Measurements from ENCODE around the gene ZFAND6.

ZFAND6 gene

DNA sequence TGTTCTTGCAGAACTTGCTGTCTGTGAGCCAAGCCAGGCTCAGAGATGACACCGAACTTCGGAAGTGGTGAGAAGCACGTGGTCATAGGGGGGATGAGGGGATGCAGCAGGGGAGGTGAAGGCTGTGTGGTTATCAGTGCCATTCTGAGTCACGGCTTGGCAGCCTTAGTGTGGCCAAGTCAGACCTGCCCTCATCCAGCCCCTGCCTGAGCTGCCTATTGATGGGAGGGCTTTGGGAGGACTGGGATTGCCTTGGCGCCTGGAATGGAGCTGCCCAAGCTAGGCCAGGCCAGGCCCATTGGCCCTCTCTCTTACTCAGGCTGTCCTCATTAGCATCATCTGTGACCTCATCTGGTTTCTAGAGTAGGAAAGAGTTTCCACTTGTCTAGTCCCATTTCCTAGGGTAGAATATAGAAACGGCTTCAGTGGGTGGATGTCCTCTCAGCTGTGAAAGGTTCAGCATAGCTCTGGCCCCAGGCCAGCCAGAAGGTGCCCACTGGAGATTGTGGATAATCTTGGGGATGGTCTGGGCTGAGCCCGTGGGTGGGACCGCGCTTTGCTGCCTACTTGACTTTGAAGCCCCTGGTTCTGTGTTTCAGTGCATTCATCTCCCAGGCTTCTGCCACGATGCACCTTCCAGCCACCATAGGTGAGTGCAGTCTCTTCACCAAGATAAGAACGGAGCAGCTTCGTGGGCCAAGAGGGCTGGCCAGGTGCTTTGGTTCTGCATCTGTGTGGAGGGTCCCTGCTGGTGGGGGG, 100.5 kb downstream of the ZFAND6 start:
- Histone ChIP-seq H3K4me3 (ENCODE audit: insufficient read depth, low read depth, low read length, poor library complexity, severe bottlenecking) (no peak overlapping the region), H3K27me3 (replicated peaks; ENCODE audit: control insufficient read depth, insufficient read depth, low read length, poor library complexity, severe bottlenecking) (no peaks in the 10 kb centered on the region), H3K4me1 (ENCODE audit: control insufficient read depth, insufficient read depth, low read length, poor library complexity, severe bottlenecking) (peaks cover 8% of the 10 kb centered on the region), H3K9me3 (ENCODE audit: control insufficient read depth, low read length) (no peaks in the 10 kb centered on the region), H3K36me3 (ENCODE audit: control insufficient read depth, insufficient read depth, low read length) (no peaks in the 10 kb centered on the region), H3K27ac (ENCODE audit: insufficient read depth, low read length, poor library complexity, severe bottlenecking) (no peak overlapping the region)
- no peak for DNase-seq

DNA sequence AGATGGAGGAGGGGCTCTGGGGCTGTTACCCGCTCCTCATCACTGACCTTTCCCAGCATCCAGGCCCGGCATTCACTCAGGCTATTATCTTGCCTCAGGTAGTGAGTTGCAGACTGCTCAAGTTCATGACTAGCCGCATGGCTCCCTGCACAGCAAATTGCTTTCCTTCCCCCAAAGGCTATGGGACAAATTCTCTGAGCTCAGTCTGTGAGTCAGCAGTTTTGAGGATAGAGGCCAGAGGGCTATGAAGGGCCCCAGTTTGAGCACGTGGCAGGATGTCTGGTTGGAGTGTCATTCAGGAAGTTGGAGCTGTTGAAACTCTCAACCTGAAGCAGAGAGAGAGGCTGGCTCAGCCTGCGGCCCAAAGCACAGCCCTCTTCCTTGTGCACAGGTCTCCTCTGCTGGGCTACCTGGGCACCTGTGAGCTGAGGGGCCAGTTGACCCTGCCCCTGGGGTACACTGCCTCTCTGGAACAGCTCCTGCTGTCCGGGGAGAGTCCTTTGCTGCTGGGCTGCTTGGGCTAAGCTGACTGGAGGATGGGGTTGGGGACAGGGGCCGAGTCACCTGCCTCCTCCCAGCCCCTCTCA, 101.2 kb downstream of the ZFAND6 start:
- Histone ChIP-seq H3K27me3 (replicated peaks; ENCODE audit: control insufficient read depth, insufficient read depth, low read length, poor library complexity, severe bottlenecking) (no peaks in the 10 kb centered on the region), H3K27ac (ENCODE audit: insufficient read depth, low read length, poor library complexity, severe bottlenecking) (no peak overlapping the region), H3K4me1 (ENCODE audit: control insufficient read depth, insufficient read depth, low read length, poor library complexity, severe bottlenecking) (peaks cover 8% of the 10 kb centered on the region), H3K36me3 (ENCODE audit: control insufficient read depth, insufficient read depth, low read length) (no peaks in the 10 kb centered on the region), H3K9me3 (ENCODE audit: control insufficient read depth, low read length) (no peaks in the 10 kb centered on the region), H3K4me3 (ENCODE audit: insufficient read depth, low read depth, low read length, poor library complexity, severe bottlenecking) (no peak overlapping the region)
- no peak for DNase-seq

DNA sequence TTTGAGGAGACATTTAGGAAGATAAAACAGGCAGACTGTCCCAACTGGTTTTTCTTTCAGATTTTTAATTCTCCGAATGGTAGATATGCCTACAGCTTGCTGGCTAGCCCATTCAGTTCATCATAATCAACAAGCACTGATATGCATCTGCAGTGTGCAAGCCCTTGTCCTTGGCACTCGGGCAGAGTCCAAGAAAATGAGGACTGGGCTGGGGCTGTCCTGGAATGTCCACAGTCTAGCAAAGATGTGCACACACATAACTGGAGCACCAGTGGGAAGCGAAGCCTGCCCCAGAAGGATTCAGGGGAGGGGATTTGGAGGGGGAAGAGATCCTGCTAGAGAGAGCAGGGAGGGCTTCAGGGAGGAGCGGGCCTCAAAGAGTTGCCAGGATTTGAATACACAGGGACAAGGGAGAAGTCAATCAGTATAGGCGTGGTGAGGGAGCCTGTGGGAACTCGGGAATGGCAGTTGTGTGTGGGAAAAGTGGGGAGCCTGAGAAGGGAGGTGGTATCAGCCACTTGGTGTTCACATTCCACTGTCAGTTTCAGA, 102.1 kb downstream of the ZFAND6 start:
- no peak for DNase-seq
- Histone ChIP-seq H3K27me3 (replicated peaks; ENCODE audit: control insufficient read depth, insufficient read depth, low read length, poor library complexity, severe bottlenecking) (no peaks in the 10 kb centered on the region), H3K27ac (ENCODE audit: insufficient read depth, low read length, poor library complexity, severe bottlenecking) (no peak overlapping the region)

DNA sequence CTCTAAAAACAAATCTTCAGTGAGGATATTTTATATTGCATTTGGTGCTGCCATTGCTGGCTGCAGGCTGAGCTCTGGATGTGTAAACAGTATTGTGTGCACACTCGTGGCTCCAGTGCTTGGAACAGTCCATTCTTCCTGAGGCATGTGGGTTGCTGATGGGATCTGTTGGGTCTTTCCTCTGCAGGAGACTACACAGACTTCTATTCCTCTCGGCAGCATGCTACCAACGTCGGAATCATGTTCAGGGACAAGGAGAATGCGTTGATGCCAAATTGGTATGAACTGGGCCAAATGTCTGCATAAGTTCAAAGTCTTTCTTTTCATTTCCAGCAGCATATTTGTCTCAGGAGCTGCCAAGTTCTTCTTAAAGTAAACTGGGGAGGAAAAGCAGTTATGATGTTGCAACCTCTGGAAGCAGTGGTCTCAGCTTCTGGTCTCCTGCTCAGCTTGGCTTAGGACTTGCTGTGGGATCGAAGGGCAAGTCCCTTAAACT, 102.6 kb downstream of the ZFAND6 start:
- Histone ChIP-seq H3K27me3 (replicated peaks; ENCODE audit: control insufficient read depth, insufficient read depth, low read length, poor library complexity, severe bottlenecking) (no peaks in the 10 kb centered on the region), H3K4me1 (ENCODE audit: control insufficient read depth, insufficient read depth, low read length, poor library complexity, severe bottlenecking) (peaks cover 8% of the 10 kb centered on the region), H3K36me3 (ENCODE audit: control insufficient read depth, insufficient read depth, low read length) (no peaks in the 10 kb centered on the region), H3K4me3 (ENCODE audit: insufficient read depth, low read depth, low read length, poor library complexity, severe bottlenecking) (no peak overlapping the region), H3K27ac (ENCODE audit: insufficient read depth, low read length, poor library complexity, severe bottlenecking) (no peak overlapping the region), H3K9me3 (ENCODE audit: control insufficient read depth, low read length) (no peaks in the 10 kb centered on the region)
- no peak for DNase-seq

More for the DNA sequence above, 102.1 kb downstream of the ZFAND6 start:
- H3K36me3 ChIP-seq (ENCODE audit: control insufficient read depth, insufficient read depth, low read length) = no peaks in the 10 kb centered on the region
- peaks cover 8% of the 10 kb centered on the region for H3K4me1 ChIP-seq (ENCODE audit: control insufficient read depth, insufficient read depth, low read length, poor library complexity, severe bottlenecking)
- H3K9me3 ChIP-seq (ENCODE audit: control insufficient read depth, low read length) = no peaks in the 10 kb centered on the region
- H3K4me3 ChIP-seq (ENCODE audit: insufficient read depth, low read depth, low read length, poor library complexity, severe bottlenecking) = no peak overlapping the region

DNA sequence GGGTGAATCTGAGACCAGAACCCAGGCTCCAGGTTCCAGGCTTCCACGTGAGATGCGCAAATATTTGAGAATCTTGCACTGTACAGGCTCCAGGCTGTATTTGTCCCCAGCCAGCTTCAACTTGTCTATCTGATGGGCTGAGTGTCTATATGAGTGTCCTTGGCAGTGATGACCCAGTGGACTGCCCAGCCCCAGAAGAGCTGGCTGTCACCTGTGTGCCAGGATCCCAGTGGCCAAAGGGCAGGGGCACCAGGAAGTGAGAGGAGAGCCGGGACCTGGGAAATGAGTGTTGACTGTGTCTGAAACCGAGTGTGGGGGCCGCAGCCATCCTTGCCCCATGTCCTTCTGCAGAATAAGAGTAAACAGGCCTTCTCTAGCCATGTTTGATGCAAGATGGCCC, 103.7 kb downstream of the ZFAND6 start:
- peaks cover 8% of the 10 kb centered on the region for H3K4me1 ChIP-seq (ENCODE audit: control insufficient read depth, insufficient read depth, low read length, poor library complexity, severe bottlenecking)
- H3K27ac ChIP-seq (ENCODE audit: insufficient read depth, low read length, poor library complexity, severe bottlenecking) = no peak overlapping the region
- H3K36me3 ChIP-seq (ENCODE audit: control insufficient read depth, insufficient read depth, low read length) = no peaks in the 10 kb centered on the region
- no peak for DNase-seq
- no peaks in the 10 kb centered on the region for H3K27me3 ChIP-seq (replicated peaks; ENCODE audit: control insufficient read depth, insufficient read depth, low read length, poor library complexity, severe bottlenecking)
- H3K4me3 ChIP-seq (ENCODE audit: insufficient read depth, low read depth, low read length, poor library complexity, severe bottlenecking) = no peak overlapping the region
- H3K9me3 ChIP-seq (ENCODE audit: control insufficient read depth, low read length) = no peaks in the 10 kb centered on the region

DNA sequence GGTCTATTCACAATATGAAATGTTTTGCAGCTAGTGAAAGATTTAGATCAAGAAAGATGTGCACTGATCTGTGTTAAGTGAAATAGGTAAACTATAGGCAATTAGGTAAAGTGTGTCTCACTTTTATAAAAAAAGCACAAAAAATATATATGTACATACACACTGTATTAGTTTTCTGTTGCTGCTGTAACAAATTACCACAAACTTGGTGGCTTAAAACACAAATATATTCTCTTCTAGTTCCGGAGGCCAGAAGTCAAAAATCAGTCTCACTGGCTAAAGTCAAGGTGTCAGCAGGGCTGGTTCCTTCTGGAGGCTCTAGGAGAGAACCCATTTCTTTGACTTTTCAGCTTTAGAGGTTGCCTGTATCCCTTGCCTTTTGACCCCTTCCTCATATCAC, 104.4 kb downstream of the ZFAND6 start:
- H3K27me3 ChIP-seq (replicated peaks; ENCODE audit: control insufficient read depth, insufficient read depth, low read length, poor library complexity, severe bottlenecking) = no peaks in the 10 kb centered on the region
- no peak overlapping the region for H3K4me3 ChIP-seq (ENCODE audit: insufficient read depth, low read depth, low read length, poor library complexity, severe bottlenecking)
- H3K9me3 ChIP-seq (ENCODE audit: control insufficient read depth, low read length) = no peaks in the 10 kb centered on the region
- H3K27ac ChIP-seq (ENCODE audit: insufficient read depth, low read length, poor library complexity, severe bottlenecking) = no peak overlapping the region
- H3K4me1 ChIP-seq (ENCODE audit: control insufficient read depth, insufficient read depth, low read length, poor library complexity, severe bottlenecking) = peaks cover 8% of the 10 kb centered on the region
- H3K36me3 ChIP-seq (ENCODE audit: control insufficient read depth, insufficient read depth, low read length) = no peaks in the 10 kb centered on the region
- no peak for DNase-seq

DNA sequence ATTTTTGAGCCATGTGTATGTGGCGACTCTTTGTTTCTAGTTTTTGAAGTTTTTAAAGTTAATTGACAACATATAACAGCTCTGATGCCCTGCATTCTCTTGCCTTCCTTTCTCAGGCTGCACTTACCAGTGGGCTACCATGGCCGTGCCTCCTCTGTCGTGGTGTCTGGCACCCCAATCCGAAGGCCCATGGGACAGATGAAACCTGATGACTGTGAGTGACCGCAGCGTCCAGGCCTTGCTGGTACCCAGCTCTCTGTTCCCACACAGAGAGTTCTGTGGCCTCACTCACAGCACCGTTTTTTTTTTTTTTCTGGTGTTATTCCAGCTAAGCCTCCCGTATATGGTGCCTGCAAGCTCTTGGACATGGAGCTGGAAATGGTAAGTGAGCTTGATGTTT, 108.5 kb downstream of the ZFAND6 start:
- Histone ChIP-seq H3K9me3 (ENCODE audit: control insufficient read depth, low read length) (no peaks in the 10 kb centered on the region), H3K27ac (ENCODE audit: insufficient read depth, low read length, poor library complexity, severe bottlenecking) (no peak overlapping the region), H3K36me3 (ENCODE audit: control insufficient read depth, insufficient read depth, low read length) (no peaks in the 10 kb centered on the region), H3K27me3 (replicated peaks; ENCODE audit: control insufficient read depth, insufficient read depth, low read length, poor library complexity, severe bottlenecking) (no peaks in the 10 kb centered on the region), H3K4me3 (ENCODE audit: insufficient read depth, low read depth, low read length, poor library complexity, severe bottlenecking) (no peak overlapping the region), H3K4me1 (ENCODE audit: control insufficient read depth, insufficient read depth, low read length, poor library complexity, severe bottlenecking) (no peaks in the 10 kb centered on the region)
- no peak for DNase-seq

DNA sequence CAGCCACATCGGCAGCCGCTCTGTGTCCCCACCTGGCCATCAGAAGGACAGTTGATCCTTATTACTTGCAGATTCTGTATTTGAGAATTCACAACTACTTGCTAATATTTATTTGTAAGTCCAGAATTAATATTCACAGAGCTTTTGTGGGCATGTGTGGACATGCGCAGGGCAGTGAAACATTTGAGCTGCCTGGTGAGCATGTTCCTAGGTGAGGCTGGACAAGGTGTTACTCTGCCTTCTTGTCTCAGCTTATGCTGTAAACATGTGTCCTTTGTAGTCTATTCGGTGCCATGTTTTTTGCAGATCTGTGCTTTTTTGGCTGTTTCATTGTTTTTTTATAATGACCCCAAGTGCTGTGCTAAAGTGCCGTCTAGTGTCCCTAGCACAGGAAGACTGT, 108.9 kb downstream of the ZFAND6 start:
- no peak for DNase-seq
- H3K27ac ChIP-seq (ENCODE audit: insufficient read depth, low read length, poor library complexity, severe bottlenecking) = no peak overlapping the region
- H3K27me3 ChIP-seq (replicated peaks; ENCODE audit: control insufficient read depth, insufficient read depth, low read length, poor library complexity, severe bottlenecking) = no peaks in the 10 kb centered on the region
- H3K4me1 ChIP-seq (ENCODE audit: control insufficient read depth, insufficient read depth, low read length, poor library complexity, severe bottlenecking) = no peaks in the 10 kb centered on the region
- H3K4me3 ChIP-seq (ENCODE audit: insufficient read depth, low read depth, low read length, poor library complexity, severe bottlenecking) = no peak overlapping the region
- no peaks in the 10 kb centered on the region for H3K36me3 ChIP-seq (ENCODE audit: control insufficient read depth, insufficient read depth, low read length)
- H3K9me3 ChIP-seq (ENCODE audit: control insufficient read depth, low read length) = no peaks in the 10 kb centered on the region

DNA sequence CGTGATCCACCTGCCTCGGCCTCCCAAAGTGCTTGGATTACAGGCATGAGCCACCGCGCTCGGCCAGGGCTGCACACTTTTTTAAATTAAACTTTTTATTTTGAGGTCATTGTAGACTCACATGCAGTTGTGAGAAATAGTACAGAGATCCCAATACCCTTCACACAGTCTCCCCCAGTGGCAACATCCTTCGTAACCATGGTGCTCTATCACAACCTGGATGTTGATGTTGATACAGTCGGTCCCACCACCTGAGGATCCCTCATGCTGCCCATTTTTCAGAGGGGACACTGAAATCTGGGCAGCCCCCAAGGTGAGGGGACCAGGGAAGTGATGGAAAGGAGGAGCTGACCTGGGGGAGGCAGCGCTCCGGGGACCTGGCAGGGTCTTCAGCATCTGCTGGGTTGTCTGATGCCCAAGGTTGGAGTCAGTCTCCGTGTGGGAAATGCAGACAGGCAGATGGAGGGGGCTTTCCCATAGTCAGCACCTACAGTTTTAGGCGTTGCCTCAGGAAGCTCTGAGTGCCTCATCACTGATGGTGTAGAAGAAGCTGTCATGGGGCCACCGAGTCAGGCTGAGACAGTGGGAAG, 110.4 kb downstream of the ZFAND6 start:
- DNase-seq = no peak
- no peaks in the 10 kb centered on the region for H3K36me3 ChIP-seq (ENCODE audit: control insufficient read depth, insufficient read depth, low read length)
- H3K27ac ChIP-seq (ENCODE audit: insufficient read depth, low read length, poor library complexity, severe bottlenecking) = no peak overlapping the region
- no peak overlapping the region for H3K4me3 ChIP-seq (ENCODE audit: insufficient read depth, low read depth, low read length, poor library complexity, severe bottlenecking)
- no peaks in the 10 kb centered on the region for H3K4me1 ChIP-seq (ENCODE audit: control insufficient read depth, insufficient read depth, low read length, poor library complexity, severe bottlenecking)
- H3K27me3 ChIP-seq (replicated peaks; ENCODE audit: control insufficient read depth, insufficient read depth, low read length, poor library complexity, severe bottlenecking) = no peaks in the 10 kb centered on the region
- no peaks in the 10 kb centered on the region for H3K9me3 ChIP-seq (ENCODE audit: control insufficient read depth, low read length)

DNA sequence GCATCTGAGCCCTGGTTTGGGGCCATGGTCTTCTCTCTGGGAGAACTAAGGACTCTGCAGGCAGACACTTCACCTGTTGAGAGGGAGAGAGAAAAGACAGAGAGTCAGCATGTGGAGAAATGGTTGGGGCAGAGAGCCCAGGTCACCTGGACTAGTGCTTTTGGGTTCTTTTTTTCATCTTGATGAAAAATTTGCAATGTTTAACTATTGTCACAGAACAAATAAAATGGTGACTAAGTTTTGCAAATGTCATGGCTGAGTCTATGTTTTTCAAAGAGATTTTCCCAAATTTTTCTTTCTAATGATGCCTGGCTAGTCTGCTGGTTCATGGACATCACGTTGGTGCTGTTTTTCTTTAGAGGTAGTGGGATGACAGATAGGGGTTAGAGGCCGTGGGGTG, 111.1 kb downstream of the ZFAND6 start:
- H3K27me3 ChIP-seq (replicated peaks; ENCODE audit: control insufficient read depth, insufficient read depth, low read length, poor library complexity, severe bottlenecking) = no peaks in the 10 kb centered on the region
- H3K4me1 ChIP-seq (ENCODE audit: control insufficient read depth, insufficient read depth, low read length, poor library complexity, severe bottlenecking) = no peaks in the 10 kb centered on the region
- no peak overlapping the region for H3K4me3 ChIP-seq (ENCODE audit: insufficient read depth, low read depth, low read length, poor library complexity, severe bottlenecking)
- no peaks in the 10 kb centered on the region for H3K36me3 ChIP-seq (ENCODE audit: control insufficient read depth, insufficient read depth, low read length)
- no peaks in the 10 kb centered on the region for H3K9me3 ChIP-seq (ENCODE audit: control insufficient read depth, low read length)
- H3K27ac ChIP-seq (ENCODE audit: insufficient read depth, low read length, poor library complexity, severe bottlenecking) = no peak overlapping the region
- DNase-seq = no peak
